Measurements from ENCODE around the gene HIVEP3.

The HIVEP3 gene

GRCh38 chr1:41475346-41475745 is 443.4 kb downstream of the HIVEP3 start:
- DNase-seq (ENCODE audit: extremely low read depth, low read depth): no peak
- TF ChIP-seq, protein P1, sequence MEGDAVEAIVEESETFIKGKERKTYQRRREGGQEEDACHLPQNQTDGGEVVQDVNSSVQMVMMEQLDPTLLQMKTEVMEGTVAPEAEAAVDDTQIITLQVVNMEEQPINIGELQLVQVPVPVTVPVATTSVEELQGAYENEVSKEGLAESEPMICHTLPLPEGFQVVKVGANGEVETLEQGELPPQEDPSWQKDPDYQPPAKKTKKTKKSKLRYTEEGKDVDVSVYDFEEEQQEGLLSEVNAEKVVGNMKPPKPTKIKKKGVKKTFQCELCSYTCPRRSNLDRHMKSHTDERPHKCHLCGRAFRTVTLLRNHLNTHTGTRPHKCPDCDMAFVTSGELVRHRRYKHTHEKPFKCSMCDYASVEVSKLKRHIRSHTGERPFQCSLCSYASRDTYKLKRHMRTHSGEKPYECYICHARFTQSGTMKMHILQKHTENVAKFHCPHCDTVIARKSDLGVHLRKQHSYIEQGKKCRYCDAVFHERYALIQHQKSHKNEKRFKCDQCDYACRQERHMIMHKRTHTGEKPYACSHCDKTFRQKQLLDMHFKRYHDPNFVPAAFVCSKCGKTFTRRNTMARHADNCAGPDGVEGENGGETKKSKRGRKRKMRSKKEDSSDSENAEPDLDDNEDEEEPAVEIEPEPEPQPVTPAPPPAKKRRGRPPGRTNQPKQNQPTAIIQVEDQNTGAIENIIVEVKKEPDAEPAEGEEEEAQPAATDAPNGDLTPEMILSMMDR (IDR thresholded peaks at IDR 0.05; ENCODE audit: low read depth, low read length): no peak

GRCh38 chr1:41474490-41475271 is 444.0 kb downstream of the HIVEP3 start:
- TF ChIP-seq, protein P1 (IDR thresholded peaks at IDR 0.05; ENCODE audit: low read depth, low read length): no peak
- no peak for DNase-seq (ENCODE audit: extremely low read depth, low read depth)

- TF ChIP-seq, protein P1 (IDR thresholded peaks at IDR 0.05; ENCODE audit: low read depth, low read length): no peak
Observed at GRCh38 chr1:41473738-41474362, 444.9 kb downstream of the HIVEP3 start.

DNA sequence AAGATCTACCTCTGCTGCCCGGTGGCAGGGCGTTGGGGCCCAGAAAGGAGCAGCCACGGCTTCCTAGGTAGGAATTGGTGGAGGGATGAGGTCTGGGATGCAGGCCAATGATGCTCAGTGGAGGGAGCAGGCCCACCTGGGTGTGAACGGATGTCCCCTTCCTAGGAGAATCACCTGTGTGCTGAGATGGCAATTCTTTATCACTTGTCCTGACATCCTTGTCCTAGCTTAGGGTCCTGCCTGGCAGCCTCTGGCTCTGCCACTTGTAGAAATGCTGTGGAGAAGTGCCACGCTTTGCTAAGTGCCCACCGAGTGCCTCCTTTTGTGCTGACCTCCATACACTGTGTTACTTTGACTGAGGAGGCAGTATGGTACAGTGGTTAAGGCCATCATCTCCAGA is 447.1 kb downstream of the HIVEP3 start:
- DNase-seq (ENCODE audit: extremely low read depth, low read depth): no peak
- TF ChIP-seq, protein P1 (IDR thresholded peaks at IDR 0.05; ENCODE audit: low read depth, low read length): no peak

More at GRCh38 chr1:41473738-41474362, 444.9 kb downstream of the HIVEP3 start:
- no peak for DNase-seq (ENCODE audit: extremely low read depth, low read depth)

DNA sequence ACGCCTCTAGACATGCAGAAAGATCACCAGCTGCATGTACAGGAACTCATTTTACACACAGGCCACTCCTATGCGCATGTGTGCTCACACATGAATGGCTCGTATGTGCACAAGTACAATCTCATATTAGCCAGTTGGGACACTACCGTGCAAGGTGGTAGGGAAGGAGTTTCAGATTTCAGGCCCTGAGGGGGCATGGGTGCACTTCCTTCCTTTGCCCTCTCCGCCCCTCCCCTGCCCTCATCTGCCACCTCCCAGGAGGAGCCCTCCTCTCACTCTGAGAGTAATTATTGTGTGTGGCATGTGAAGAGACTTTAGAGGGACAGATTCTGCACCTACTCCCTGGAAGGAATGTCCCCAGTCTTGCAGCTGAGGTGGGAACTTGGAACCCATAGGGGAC is 449.0 kb downstream of the HIVEP3 start:
- DNase-seq (ENCODE audit: extremely low read depth, low read depth): no peak
- TF ChIP-seq, protein P1 (IDR thresholded peaks at IDR 0.05; ENCODE audit: low read depth, low read length): no peak

GRCh38 chr1:41468122-41468762 is 450.5 kb downstream of the HIVEP3 start:
- no peak for DNase-seq (ENCODE audit: extremely low read depth, low read depth)
- TF ChIP-seq, protein P1 (IDR thresholded peaks at IDR 0.05; ENCODE audit: low read depth, low read length): no peak

- no peak for DNase-seq (ENCODE audit: extremely low read depth, low read depth)
- TF ChIP-seq, protein P1 (IDR thresholded peaks at IDR 0.05; ENCODE audit: low read depth, low read length): no peak
Observed at GRCh38 chr1:41467673-41468072, 451.0 kb downstream of the HIVEP3 start.

Data from AG09319 (cell line).